AG09309 (cell line): ENCODE data around the gene CD79A.

Experiments used
- DNase-seq: peaks from one replicate; pipeline ENCODE4 v3.0.0-alpha.2; 2010; ENCODE audit warnings: low read depth
- H3K4me3 ChIP-seq: 2 replicates; pipeline ENCODE4 v1.5.1; 2011; ENCODE audit warnings: mild to moderate bottlenecking, low read depth, low read length, moderate library complexity; ENCODE audit not compliant: control insufficient read depth
- TF ChIP-seq, protein P1 (sequence below): IDR thresholded peaks from 2 replicates; pipeline ENCODE4 v1.5.1; 2011; ENCODE audit warnings: mild to moderate bottlenecking, low read depth, low read length, inconsistent platforms; ENCODE audit not compliant: insufficient read depth, control insufficient read depth; ENCODE audit errors: missing control alignments

CD79A gene

DNA sequence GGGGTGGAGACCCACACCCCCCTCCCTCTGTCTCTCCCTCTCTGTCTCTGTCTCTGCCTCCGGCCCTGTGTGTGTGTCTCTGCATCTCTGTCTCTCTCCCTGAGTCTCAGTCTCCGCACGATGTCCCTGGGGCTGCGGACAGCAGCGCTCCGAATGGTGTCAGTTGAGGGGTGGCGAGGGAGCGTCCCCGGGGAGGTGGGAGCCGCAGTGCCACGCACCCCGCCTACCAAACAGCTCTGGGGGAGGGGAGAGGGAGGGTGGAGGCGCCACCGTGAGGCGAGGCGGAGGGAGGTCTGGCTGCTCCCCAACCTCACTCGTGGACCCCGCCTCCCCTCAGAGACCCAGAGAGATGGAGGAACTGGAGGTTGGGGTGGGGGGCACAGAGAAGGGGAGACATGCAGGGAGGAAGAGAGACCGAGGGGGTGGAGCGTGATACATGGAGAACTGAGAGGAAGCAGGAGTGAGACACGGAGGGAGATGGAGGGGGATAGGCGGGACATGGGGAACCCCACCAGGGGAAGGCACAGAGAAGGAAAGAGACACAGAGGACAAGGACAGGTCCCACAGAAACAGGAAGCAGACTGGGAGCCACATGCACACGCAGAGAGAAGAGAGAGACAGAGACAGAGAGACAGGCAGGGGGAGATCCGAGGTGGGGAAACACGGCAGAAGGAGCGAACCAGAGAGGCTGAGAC is 44.0 kb downstream of the CD79A start:
- no peak for DNase-seq
- no peak overlapping the region for H3K4me3 ChIP-seq
- TF ChIP-seq, protein P1, sequence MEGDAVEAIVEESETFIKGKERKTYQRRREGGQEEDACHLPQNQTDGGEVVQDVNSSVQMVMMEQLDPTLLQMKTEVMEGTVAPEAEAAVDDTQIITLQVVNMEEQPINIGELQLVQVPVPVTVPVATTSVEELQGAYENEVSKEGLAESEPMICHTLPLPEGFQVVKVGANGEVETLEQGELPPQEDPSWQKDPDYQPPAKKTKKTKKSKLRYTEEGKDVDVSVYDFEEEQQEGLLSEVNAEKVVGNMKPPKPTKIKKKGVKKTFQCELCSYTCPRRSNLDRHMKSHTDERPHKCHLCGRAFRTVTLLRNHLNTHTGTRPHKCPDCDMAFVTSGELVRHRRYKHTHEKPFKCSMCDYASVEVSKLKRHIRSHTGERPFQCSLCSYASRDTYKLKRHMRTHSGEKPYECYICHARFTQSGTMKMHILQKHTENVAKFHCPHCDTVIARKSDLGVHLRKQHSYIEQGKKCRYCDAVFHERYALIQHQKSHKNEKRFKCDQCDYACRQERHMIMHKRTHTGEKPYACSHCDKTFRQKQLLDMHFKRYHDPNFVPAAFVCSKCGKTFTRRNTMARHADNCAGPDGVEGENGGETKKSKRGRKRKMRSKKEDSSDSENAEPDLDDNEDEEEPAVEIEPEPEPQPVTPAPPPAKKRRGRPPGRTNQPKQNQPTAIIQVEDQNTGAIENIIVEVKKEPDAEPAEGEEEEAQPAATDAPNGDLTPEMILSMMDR: no peak

DNA sequence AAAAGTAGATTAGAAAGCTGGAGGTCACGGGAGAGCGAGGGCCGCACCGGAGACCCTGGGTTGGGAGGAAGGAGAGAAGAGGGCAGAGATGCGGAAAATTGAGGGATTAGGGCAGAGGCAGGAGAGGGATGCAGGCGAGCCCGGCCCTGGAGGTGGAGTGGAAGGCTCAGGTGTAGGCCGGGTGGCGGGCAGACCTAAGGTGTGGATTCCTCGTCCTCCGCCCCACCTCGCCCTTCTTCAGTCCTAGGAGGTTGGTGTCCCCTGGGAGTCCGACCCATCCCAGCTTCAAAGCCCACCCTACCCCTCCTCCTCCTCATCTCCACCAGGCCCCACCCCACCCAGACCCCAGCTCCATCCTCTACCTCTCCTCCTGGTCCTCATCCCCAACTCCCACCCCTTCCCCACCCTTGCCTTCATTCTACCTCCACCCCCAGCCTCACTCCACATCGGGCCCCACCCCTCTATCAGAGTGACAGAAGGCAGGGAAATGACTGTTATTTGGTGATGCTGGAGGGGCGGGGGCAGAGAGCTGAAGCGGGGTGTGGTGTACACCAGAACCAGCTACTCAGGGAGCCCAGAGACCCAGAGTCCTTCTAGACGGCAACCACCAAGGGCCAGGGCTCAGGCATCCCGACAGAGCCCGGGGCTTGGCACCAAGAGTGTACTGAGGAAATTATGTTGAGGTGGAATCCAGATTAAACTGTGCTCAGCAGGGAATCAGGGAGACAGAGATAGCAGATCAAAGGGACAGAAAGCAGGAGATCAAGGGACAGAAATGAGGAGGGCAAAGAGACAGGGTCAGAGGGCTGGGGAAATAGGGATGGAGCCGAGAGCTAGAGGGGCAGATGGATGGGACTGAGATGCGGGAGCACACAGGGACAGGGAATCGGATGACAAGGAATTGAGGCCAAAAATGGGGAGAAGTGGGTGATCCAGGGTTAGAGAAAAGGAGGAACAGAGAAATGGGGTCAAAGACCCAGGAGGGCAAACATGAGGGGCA is 44.8 kb downstream of the CD79A start:
- H3K4me3 ChIP-seq: no peak overlapping the region
- no peak for DNase-seq
- TF ChIP-seq, protein P1: no peak

- no peak for DNase-seq
Observed at GRCh38 chr19:41922585-41922984, 45.5 kb downstream of the CD79A start.

DNA sequence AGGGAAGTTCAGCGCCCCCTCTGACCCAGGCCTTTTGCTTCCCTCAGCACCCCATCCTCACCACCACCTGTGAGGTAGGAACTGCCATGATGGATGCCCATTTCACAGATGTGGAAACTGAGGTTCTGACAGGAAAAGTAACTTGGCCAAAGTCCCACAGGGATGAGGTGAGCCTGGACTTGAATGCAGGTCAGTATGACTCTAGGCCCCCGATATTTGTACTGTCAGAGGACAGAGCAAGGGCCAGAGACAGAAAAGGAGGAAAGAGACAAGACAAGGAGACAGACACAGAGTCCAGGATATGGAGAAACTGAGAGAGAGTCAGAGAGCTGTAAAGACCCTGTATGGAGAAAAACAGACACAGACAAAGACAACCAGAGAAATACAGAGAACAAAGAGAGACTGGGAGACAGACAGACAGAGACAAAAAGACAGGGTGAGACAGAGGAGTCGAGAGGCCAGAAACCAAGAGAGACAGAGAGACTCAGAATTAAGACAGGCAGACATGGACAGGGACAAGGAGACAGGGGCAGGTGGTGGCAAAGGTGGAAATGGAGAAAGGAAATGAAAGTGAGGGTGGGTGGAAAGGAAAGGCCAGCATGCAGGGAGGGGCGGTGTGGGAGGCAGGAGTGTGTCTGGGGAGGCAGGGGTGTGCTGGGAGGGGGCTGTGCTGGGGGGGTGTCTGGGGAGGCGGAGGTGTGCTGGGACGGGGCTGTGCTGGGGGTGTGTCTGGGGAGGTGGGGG is 46.1 kb downstream of the CD79A start:
- DNase-seq: no peak
- H3K4me3 ChIP-seq: no peak overlapping the region
- TF ChIP-seq, protein P1: no peak

More at GRCh38 chr19:41922585-41922984, 45.5 kb downstream of the CD79A start:
- H3K4me3 ChIP-seq: no peak overlapping the region
- TF ChIP-seq, protein P1: no peak

GRCh38 chr19:41924151-41925145 is 47.4 kb downstream of the CD79A start:
- TF ChIP-seq, protein P1: no peak
- no peak for DNase-seq
- H3K4me3 ChIP-seq: no peak overlapping the region
